Caco-2 (cell line): ENCODE results near the gene CLMN. TPM values are rescaled to one million over a fixed set of nuclear protein-coding genes. Genes with fewer than 3 reads are reported as not detected.

Experiments used
- BruUV-seq: library from RNA; stranded (reverse); fragments of 400-500 nt; replicated peaks from 2 replicates; lab custom pipeline; 2021; lab: Mats Ljungman, UMichigan
- CTCF ChIA-PET: fragments of 300-600 bp; sonication (Branson Sonifier 250); formaldehyde crosslinking; loops from one replicate; lab custom pipeline; 2022; ENCODE audit warnings: antibody characterized with exemption; lab: Charles Lee
- POLR2A ChIA-PET: fragments of 300-600 bp; sonication (Branson Sonifier 250); formaldehyde crosslinking; loops from one replicate; lab custom pipeline; 2022; ENCODE audit warnings: antibody characterized with exemption; lab: Charles Lee
- DNase-seq, 2 experiments: peaks; one replicate each; pipeline versions ENCODE4 v3.0.0 to v3.0.0-alpha.2; 2020 to 2022
- H3K27me3 ChIP-seq: replicated peaks from 2 replicates; pipeline ENCODE4 v1.6.0; 2011; ENCODE audit warnings: low read length; ENCODE audit not compliant: control insufficient read depth, insufficient read depth
- H3K36me3 ChIP-seq: 2 replicates; pipeline ENCODE4 v1.5.1; 2011; ENCODE audit warnings: low read length; ENCODE audit not compliant: control insufficient read depth, insufficient read depth
- H3K4me1 ChIP-seq: fragments of 250-450 bp; sonication (Bioruptor Pico); 2 replicates; pipeline ENCODE4 v1.5.1; 2020; ENCODE audit warnings: mild to moderate bottlenecking
- H3K4me3 ChIP-seq: 2 replicates; pipeline ENCODE4 v1.5.1; 2011; ENCODE audit warnings: low read depth, mild to moderate bottlenecking, control low read depth, low read length
- H3K9me3 ChIP-seq: fragments of 250-450 bp; sonication (Bioruptor Pico); 2 replicates; pipeline ENCODE4 v1.5.1; 2020; ENCODE audit warnings: mild to moderate bottlenecking, moderate library complexity
- H3K27ac Mint-ChIP-seq: one replicate; pipeline ENCODE4 v1.8.0; 2022; ENCODE audit warnings: mixed read lengths; ENCODE audit not compliant: unreplicated experiment
- H3K27me3 Mint-ChIP-seq: one replicate; pipeline ENCODE4 v1.8.0; 2022; ENCODE audit warnings: mixed read lengths; ENCODE audit not compliant: insufficient read depth, unreplicated experiment
- H3K36me3 Mint-ChIP-seq: one replicate; pipeline ENCODE4 v1.8.0; 2022; ENCODE audit warnings: mild to moderate bottlenecking, mixed read lengths; ENCODE audit not compliant: insufficient read depth, unreplicated experiment
- H3K4me1 Mint-ChIP-seq: one replicate; pipeline ENCODE4 v1.8.0; 2022; ENCODE audit warnings: low read depth, mixed read lengths; ENCODE audit not compliant: unreplicated experiment
- H3K4me3 Mint-ChIP-seq: one replicate; pipeline ENCODE4 v1.8.0; 2022; ENCODE audit warnings: mild to moderate bottlenecking, moderate library complexity, mixed read lengths; ENCODE audit not compliant: unreplicated experiment
- H3K9me3 Mint-ChIP-seq: one replicate; pipeline ENCODE4 v1.8.0; 2022; ENCODE audit warnings: mixed read lengths; ENCODE audit not compliant: unreplicated experiment
- CTCF ChIP-seq, 2 experiments: fragments of 200-600 bp in 1 of 2; IDR thresholded peaks; 1 replicate in 1 of 2; 2 replicates in 1 of 2; pipeline versions ENCODE4 v1.5.1 to v1.8.0; 2011 to 2022; ENCODE audit warnings: antibody characterized with exemption in 1 of 2, control low read depth in 1 of 2, inconsistent platforms in 1 of 2, low read depth in 1 of 2, low read length in 1 of 2, mild to moderate bottlenecking in 1 of 2, moderate library complexity in 1 of 2; ENCODE audit not compliant: insufficient read depth in 1 of 2, severe bottlenecking in 1 of 2, unreplicated experiment in 1 of 2
- intact Hi-C: fragments of 100-400 bp; cut with micrococcal nuclease; formaldehyde crosslinking; loops from one replicate; pipeline ENCODE4 v1.10.0; 2022; ENCODE audit not compliant: unreplicated experiment
- total RNA-seq: library from RNA; stranded (reverse); gene quantifications from 2 replicates; pipeline ENCODE4 v1.2.3, GENCODE V29; 2022

The CLMN gene
- total RNA-seq, 1 experiment from 2014 or later = 6.7 TPM

GRCh38 chr14:95199298-95199983 is 120.3 kb downstream of the CLMN start:
- no peak overlapping the region for H3K4me3 Mint-ChIP-seq
- ChIA-PET POLR2A (no interaction called here), CTCF (no interaction called here)
- H3K9me3 Mint-ChIP-seq = peaks cover 6% of the 10 kb centered on the region
- TF ChIP-seq CTCF (IDR thresholded peaks at IDR 0.05; ENCODE audit: insufficient read depth in 1 of 2, low read depth in 1 of 2, low read length in 1 of 2, severe bottlenecking in 1 of 2, unreplicated experiment in 1 of 2) = no peak
- H3K27me3 Mint-ChIP-seq = no peaks in the 10 kb centered on the region
- no peak overlapping the region for H3K4me3 ChIP-seq
- intact Hi-C loops = loop anchor here (5.0 kb wide), 1 partner anchor 42 kb away; the partner anchor contains the start of gene DICER1
- no peaks in the 10 kb centered on the region for H3K9me3 ChIP-seq
- no peaks in the 10 kb centered on the region for H3K36me3 ChIP-seq
- H3K27me3 ChIP-seq = no peaks in the 10 kb centered on the region
- peaks cover 32% of the 10 kb centered on the region for H3K4me1 ChIP-seq
- peaks cover 10% of the 10 kb centered on the region for H3K36me3 Mint-ChIP-seq
- DNase-seq = no peak
- BruUV-seq = no TSS peak
- H3K4me1 Mint-ChIP-seq = peaks cover 25% of the 10 kb centered on the region
- H3K27ac Mint-ChIP-seq = no peak overlapping the region

- no peaks in the 10 kb centered on the region for H3K9me3 Mint-ChIP-seq
- H3K27me3 ChIP-seq = no peaks in the 10 kb centered on the region
- peaks cover 25% of the 10 kb centered on the region for H3K4me1 Mint-ChIP-seq
- H3K36me3 Mint-ChIP-seq = peaks cover 5% of the 10 kb centered on the region
- DNase-seq = no peak
- no peak overlapping the region for H3K4me3 ChIP-seq
- intact Hi-C loops = loop anchor here (5.0 kb wide), 1 partner anchor 41 kb away; the partner anchor contains the start of gene DICER1
- H3K36me3 ChIP-seq = no peaks in the 10 kb centered on the region
- CTCF ChIA-PET = no interaction called here
- TF ChIP-seq CTCF (IDR thresholded peaks at IDR 0.05; ENCODE audit: insufficient read depth in 1 of 2, low read depth in 1 of 2, low read length in 1 of 2, severe bottlenecking in 1 of 2, unreplicated experiment in 1 of 2) = no peak
- POLR2A ChIA-PET = no interaction called here
- no peak overlapping the region for H3K4me3 Mint-ChIP-seq
- no peaks in the 10 kb centered on the region for H3K9me3 ChIP-seq
- no peaks in the 10 kb centered on the region for H3K27me3 Mint-ChIP-seq
- peaks cover 32% of the 10 kb centered on the region for H3K4me1 ChIP-seq
- no peak overlapping the region for H3K27ac Mint-ChIP-seq
- no TSS peak for BruUV-seq
These were observed 121.4 kb downstream of the CLMN start for GRCh38 chr14:95198320-95198719.

- no peaks in the 10 kb centered on the region for H3K27me3 Mint-ChIP-seq
These were observed 122.2 kb downstream of the CLMN start for GRCh38 chr14:95197551-95197950.

More at GRCh38 chr14:95197551-95197950, 122.2 kb downstream of the CLMN start:
- Histone ChIP-seq H3K9me3 (no peaks in the 10 kb centered on the region), H3K4me1 (peaks cover 32% of the 10 kb centered on the region), H3K27me3 (no peaks in the 10 kb centered on the region), H3K4me3 (no peak overlapping the region), H3K36me3 (no peaks in the 10 kb centered on the region)
- peak overlapping the region; percentile 46 for H3K27ac Mint-ChIP-seq
- POLR2A ChIA-PET = interaction anchor here (0.7 kb wide), 1 partner anchor 38 kb away, joined by 13 read pairs; no protein-coding TSS in a partner anchor
- H3K36me3 Mint-ChIP-seq = peaks cover 5% of the 10 kb centered on the region
- peaks cover 25% of the 10 kb centered on the region for H3K4me1 Mint-ChIP-seq
- CTCF ChIA-PET = no interaction called here
- BruUV-seq = no TSS peak
- DNase-seq = peak; percentile 75 to 78
- H3K4me3 Mint-ChIP-seq = peak overlapping the region; percentile 23
- intact Hi-C loops = loop anchor here (5.0 kb wide), 1 partner anchor 40 kb away; the partner anchor contains the start of gene DICER1
- TF ChIP-seq CTCF (IDR thresholded peaks at IDR 0.05; ENCODE audit: insufficient read depth in 1 of 2, low read depth in 1 of 2, low read length in 1 of 2, severe bottlenecking in 1 of 2, unreplicated experiment in 1 of 2) = no peak
- no peaks in the 10 kb centered on the region for H3K9me3 Mint-ChIP-seq
